Activated CD4-positive, alpha-beta T cell treated with anti-CD3 and anti-CD28 coated beads for 36 hours (primary cell): ENCODE results near the gene TRAF1. TPM values are rescaled to one million over a fixed set of nuclear protein-coding genes. Genes with fewer than 3 reads are reported as not detected.
A peak's percentile ranks its signal among the peaks of the same experiment; 100 is the strongest.

Experiments used
- ATAC-seq: fragments of 200-7000 bp; cut with Tn5 transposase; one replicate; pipeline ENCODE4 v1.10.0; 2021; ENCODE audit warnings: mild to moderate bottlenecking, moderate library complexity
- CTCF ChIA-PET: fragments of 350-600 bp; sonication (Branson Sonifier 250); formaldehyde crosslinking; loops from one replicate; lab custom pipeline; 2021; ENCODE audit warnings: antibody characterized with exemption; lab: Charles Lee
- POLR2A ChIA-PET: fragments of 350-600 bp; sonication (Branson Sonifier 250); formaldehyde crosslinking; loops from one replicate; lab custom pipeline; 2021; ENCODE audit warnings: antibody characterized with exemption, inconsistent platforms; lab: Charles Lee
- DNase-seq: peaks from one replicate; pipeline ENCODE4 v3.0.0-alpha.2; 2020
- H3K27ac Mint-ChIP-seq: one replicate; pipeline ENCODE4 v1.8.0; 2021; ENCODE audit warnings: mixed read lengths
- H3K27me3 Mint-ChIP-seq: one replicate; pipeline ENCODE4 v1.8.0; 2021; ENCODE audit warnings: mixed read lengths
- H3K36me3 Mint-ChIP-seq: one replicate; pipeline ENCODE4 v1.8.0; 2021; ENCODE audit warnings: low read depth, mixed read lengths
- H3K4me1 Mint-ChIP-seq: one replicate; pipeline ENCODE4 v1.8.0; 2021; ENCODE audit warnings: mixed read lengths
- H3K4me3 Mint-ChIP-seq: one replicate; pipeline ENCODE4 v1.8.0; 2021; ENCODE audit warnings: mild to moderate bottlenecking, moderate library complexity, mixed read lengths
- H3K9me3 Mint-ChIP-seq: one replicate; pipeline ENCODE4 v1.8.0; 2021; ENCODE audit warnings: low read depth, mixed read lengths
- intact Hi-C, 2 experiments: fragments of 100-400 bp; cut with DNase I in 1 of 2; cut with micrococcal nuclease in 1 of 2; formaldehyde crosslinking; loops; one replicate each; pipeline versions ENCODE4 v1.14.2 to v1.15.1; 2022 to 2024; cut with DNase I, micrococcal nuclease
- total RNA-seq, 2 experiments: library from RNA; stranded (reverse); gene quantifications; one replicate each; pipeline ENCODE4 v1.2.3, GENCODE V29; 2021

Gene TRAF1
- total RNA-seq, 2 experiments from 2014 or later = 103 to 113 TPM

DNA sequence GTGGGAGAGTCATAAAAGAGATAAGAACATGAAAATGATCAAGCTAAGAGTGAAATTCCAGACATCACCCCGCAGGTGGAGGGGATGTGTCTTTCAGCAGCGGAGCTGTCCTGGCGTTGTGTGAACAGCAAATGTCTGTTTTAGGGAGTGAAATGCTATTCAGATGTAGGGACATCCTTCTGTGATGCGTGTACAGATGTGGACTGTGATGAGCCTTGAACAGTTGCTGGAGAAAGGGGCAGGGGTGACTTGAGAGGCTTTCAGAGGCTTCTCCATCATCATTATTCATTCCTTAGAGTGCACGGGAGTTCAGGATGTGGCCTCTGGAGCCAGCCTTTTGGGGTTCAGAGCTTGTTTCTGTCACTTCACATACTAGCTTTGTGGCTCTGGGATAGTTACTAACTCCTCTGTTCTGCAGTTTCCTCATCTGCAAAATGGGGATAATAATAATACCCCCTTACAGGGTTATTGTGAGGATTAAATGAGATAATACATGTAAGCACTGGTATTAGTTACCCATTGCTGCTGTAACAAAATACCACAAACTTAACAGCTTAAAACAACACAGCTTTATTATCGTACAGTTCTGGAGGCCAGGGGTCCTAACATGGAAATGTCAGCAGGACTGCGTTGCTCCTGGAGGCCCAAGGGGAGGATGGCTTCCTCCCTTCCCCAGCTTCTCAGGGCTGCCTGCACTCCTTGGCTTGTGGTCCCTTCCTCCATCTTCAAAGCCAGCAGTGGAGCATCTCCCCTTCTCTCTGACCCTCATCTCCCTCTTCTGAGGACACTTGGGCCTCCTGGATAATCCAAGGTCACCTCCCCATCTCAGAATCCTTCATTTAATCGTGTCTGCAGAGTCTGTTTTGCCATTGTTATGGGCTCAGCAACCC is 9.4 kb downstream of the TRAF1 start:
- no peaks in the 10 kb centered on the region for H3K9me3 Mint-ChIP-seq

DNA sequence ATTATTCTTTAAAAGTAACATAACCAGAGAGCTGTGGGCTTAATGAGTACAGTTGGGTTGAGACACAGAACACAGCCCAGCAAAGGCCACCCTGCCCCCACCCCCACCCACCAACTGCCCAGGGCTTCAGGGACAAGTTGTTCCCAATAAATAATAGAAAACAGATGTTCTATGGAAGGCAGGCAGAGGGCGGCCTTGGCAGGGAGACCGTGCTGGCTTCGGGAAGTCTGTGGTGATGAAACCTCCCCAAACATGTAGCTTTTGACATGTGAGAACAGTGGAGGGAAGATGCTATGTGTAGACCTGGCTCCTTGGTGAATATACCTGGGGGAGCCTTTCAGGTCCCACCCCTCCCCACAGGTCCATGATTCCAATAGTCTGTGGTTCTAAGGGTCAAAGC is 10.0 kb downstream of the TRAF1 start:
- H3K36me3 Mint-ChIP-seq = peaks cover 94% of the 10 kb centered on the region
- intact Hi-C loops = loop anchor here in 1 of 2 experiments (1.0 kb wide), 1 partner anchor 10 kb away; the partner anchor contains the start of gene TRAF1
- H3K27me3 Mint-ChIP-seq = no peaks in the 10 kb centered on the region

More for the DNA sequence above, 9.4 kb downstream of the TRAF1 start:
- H3K4me1 Mint-ChIP-seq = peaks cover 87% of the 10 kb centered on the region
- POLR2A ChIA-PET = interaction anchor here (0.5 to 1.8 kb wide), 6 partner anchors 7 to 24 kb away, joined by 3 to 9 read pairs (median 4); no protein-coding TSS in a partner anchor
- CTCF ChIA-PET = interaction anchor here (0.6 to 2.0 kb wide), 11 partner anchors 8 to 162 kb away, joined by 3 to 13 read pairs (median 3); no protein-coding TSS in a partner anchor
- peak overlapping the region; percentile 41 for H3K4me3 Mint-ChIP-seq
- peaks cover 94% of the 10 kb centered on the region for H3K36me3 Mint-ChIP-seq
- H3K27ac Mint-ChIP-seq = peak overlapping the region; percentile 67
- DNase-seq (peak; percentile 8), ATAC-seq (no peak)
- H3K27me3 Mint-ChIP-seq = no peaks in the 10 kb centered on the region
- intact Hi-C loops = loop anchor here in 1 of 2 experiments (1.0 kb wide), 1 partner anchor 9 kb away; the partner anchor contains the start of gene TRAF1

DNA sequence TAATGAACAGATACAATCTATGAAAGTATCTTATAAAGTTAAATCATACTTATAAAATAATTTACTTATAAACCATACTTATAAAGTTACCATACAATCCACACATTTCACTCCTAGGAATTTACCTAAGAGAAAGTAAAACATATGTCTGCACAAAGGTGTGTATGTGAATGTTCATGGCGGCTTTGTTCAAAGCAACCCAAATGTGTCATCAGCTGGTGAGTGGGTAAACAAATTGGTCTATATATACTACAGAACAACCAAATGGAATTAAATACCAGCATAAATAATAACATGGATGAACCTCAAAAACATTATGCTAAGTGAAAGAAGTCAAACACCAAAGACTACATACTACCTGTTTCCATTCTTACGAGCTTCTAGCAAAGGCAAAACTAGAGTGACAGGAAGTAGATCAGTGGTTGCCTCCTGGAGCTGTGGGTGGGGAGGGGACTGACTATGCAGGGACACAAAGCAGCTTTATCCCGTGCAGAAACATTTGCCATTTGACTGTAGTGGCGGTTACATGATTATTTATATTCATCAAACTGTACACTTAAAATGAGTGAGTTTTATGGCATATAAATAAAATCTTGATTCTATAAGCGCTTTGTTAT is 10.6 kb downstream of the TRAF1 start:
- H3K9me3 Mint-ChIP-seq = no peaks in the 10 kb centered on the region
- H3K36me3 Mint-ChIP-seq = peaks cover 94% of the 10 kb centered on the region
- ChIA-PET CTCF (interaction anchor here (0.7 to 2.0 kb wide), 9 partner anchors 9 to 355 kb away, joined by 3 to 13 read pairs (median 3); no protein-coding TSS in a partner anchor), POLR2A (interaction anchor here (0.7 to 1.8 kb wide), 7 partner anchors 9 to 69 kb away, joined by 3 to 10 read pairs (median 5); no protein-coding TSS in a partner anchor)
- DNase-seq (peak; percentile 75), ATAC-seq (peak; percentile 77)
- peaks cover 88% of the 10 kb centered on the region for H3K4me1 Mint-ChIP-seq
- H3K27me3 Mint-ChIP-seq = no peaks in the 10 kb centered on the region
- peak overlapping the region; percentile 28 for H3K4me3 Mint-ChIP-seq
- H3K27ac Mint-ChIP-seq = peak overlapping the region; percentile 67
- intact Hi-C loops = loop anchor here in 1 of 2 experiments (1.0 kb wide), 1 partner anchor 10 kb away; the partner anchor contains the start of gene TRAF1

More for the DNA sequence above, 10.0 kb downstream of the TRAF1 start:
- Mint-ChIP-seq H3K4me1 (peaks cover 87% of the 10 kb centered on the region), H3K9me3 (no peaks in the 10 kb centered on the region), H3K27ac (peak overlapping the region; percentile 67), H3K4me3 (peak overlapping the region; percentile 34)
- ChIA-PET POLR2A (interaction anchor here (0.9 to 1.8 kb wide), 5 partner anchors 8 to 70 kb away, joined by 4 to 10 read pairs (median 5); no protein-coding TSS in a partner anchor), CTCF (interaction anchor here (0.6 to 2.0 kb wide), 13 partner anchors 9 to 161 kb away, joined by 3 to 13 read pairs (median 3); no protein-coding TSS in a partner anchor)
- ATAC-seq (no peak), DNase-seq (peak; percentile 8)

DNA sequence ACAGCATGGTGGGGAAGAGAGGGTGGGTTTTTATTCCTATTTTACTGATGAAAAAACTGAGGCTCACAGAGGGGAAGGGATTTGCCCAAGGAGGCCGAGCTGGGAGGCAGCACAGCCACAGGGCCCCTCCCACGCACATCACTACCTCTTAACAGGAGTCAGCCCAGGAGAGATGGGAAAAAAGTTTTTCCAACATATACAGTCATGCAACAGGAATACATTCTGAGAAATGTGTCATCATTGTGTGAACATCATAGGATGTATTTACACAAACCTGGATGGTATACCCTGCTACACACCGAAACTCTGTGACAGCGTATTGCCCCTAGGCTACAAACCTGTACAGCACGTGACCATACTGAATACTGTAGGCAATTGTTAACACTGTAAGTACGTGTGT is 11.6 kb downstream of the TRAF1 start:
- Mint-ChIP-seq H3K9me3 (no peaks in the 10 kb centered on the region), H3K4me3 (no peak overlapping the region), H3K4me1 (peaks cover 89% of the 10 kb centered on the region), H3K27me3 (no peaks in the 10 kb centered on the region), H3K36me3 (peaks cover 94% of the 10 kb centered on the region), H3K27ac (peak overlapping the region; percentile 73)
- POLR2A ChIA-PET = interaction anchor here (1.1 kb wide), 1 partner anchor 12 kb away, joined by 3 read pairs; no protein-coding TSS in a partner anchor
- no peak for DNase-seq
- intact Hi-C loops = no loop called here
- ATAC-seq = no peak
- CTCF ChIA-PET = interaction anchor here (1.0 kb wide), 1 partner anchor 45 kb away, joined by 3 read pairs; no protein-coding TSS in a partner anchor

DNA sequence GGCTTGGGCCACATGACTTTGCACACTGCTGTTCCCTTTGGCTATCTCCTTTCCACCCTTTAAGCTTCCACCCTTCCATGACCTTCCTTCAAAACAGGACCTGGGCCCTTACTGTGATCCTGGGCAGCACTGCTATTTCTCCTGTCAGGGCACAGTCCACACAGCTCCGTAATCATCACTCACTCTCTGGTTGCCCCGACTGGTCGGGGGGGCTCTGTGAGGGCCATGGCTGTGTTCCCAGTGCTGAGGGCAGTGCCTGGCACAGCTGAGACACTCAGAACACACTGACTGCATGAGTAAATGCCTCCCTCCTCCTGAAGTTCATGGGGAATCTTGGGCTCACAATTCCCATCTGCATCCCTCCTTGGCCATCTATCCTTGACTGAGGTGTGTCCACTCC is 12.2 kb downstream of the TRAF1 start:
- POLR2A ChIA-PET = interaction anchor here (1.1 kb wide), 1 partner anchor 13 kb away, joined by 3 read pairs; no protein-coding TSS in a partner anchor
- CTCF ChIA-PET = interaction anchor here (1.0 kb wide), 1 partner anchor 44 kb away, joined by 3 read pairs; no protein-coding TSS in a partner anchor

DNA sequence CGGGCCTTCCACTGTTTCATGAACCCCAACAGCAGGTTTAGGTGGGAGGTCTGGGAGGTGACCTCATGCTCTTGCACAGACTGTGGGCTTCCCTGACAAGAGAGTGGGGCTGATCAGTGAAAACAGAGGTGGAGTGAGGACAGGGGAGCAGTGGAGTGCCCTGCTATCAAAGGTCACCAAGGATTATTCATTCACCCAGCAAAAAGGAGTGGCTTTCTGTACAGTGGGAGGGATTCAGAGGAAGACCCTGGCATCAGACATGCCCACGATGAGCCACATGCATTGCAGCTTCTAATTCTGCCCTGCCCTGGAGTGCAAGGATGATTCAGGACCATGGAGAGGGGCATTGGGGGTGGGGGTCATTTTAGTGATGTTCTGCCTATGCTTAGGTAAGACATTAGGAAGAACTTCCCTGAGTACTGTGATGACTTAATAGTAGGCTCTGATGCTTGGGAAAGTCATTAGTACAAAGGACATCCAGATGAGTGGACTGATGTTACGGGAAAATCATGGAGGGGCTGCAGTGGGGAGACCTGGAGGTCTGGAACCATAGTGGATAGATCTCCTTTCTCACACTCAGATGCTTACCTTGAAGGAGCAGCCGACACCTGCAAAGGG is 12.8 kb downstream of the TRAF1 start:
- intact Hi-C loops = no loop called here
- H3K4me1 Mint-ChIP-seq = peaks cover 89% of the 10 kb centered on the region
- CTCF ChIA-PET = interaction anchor here (1.0 kb wide), 1 partner anchor 9 kb away, joined by 4 read pairs; no protein-coding TSS in a partner anchor
- POLR2A ChIA-PET = interaction anchor here (0.8 kb wide), 1 partner anchor 15 kb away, joined by 5 read pairs; no protein-coding TSS in a partner anchor
- DNase-seq = peak; percentile 65
- peak overlapping the region; percentile 71 for H3K27ac Mint-ChIP-seq
- ATAC-seq = no peak
- H3K27me3 Mint-ChIP-seq = no peaks in the 10 kb centered on the region
- H3K9me3 Mint-ChIP-seq = no peaks in the 10 kb centered on the region
- peaks cover 94% of the 10 kb centered on the region for H3K36me3 Mint-ChIP-seq
- H3K4me3 Mint-ChIP-seq = no peak overlapping the region

More for the DNA sequence above, 12.2 kb downstream of the TRAF1 start:
- DNase-seq = peak; percentile 7
- Mint-ChIP-seq H3K27ac (peak overlapping the region; percentile 73), H3K4me1 (peaks cover 89% of the 10 kb centered on the region), H3K27me3 (no peaks in the 10 kb centered on the region), H3K4me3 (no peak overlapping the region), H3K9me3 (no peaks in the 10 kb centered on the region), H3K36me3 (peaks cover 94% of the 10 kb centered on the region)
- no peak for ATAC-seq
- intact Hi-C loops = no loop called here

DNA sequence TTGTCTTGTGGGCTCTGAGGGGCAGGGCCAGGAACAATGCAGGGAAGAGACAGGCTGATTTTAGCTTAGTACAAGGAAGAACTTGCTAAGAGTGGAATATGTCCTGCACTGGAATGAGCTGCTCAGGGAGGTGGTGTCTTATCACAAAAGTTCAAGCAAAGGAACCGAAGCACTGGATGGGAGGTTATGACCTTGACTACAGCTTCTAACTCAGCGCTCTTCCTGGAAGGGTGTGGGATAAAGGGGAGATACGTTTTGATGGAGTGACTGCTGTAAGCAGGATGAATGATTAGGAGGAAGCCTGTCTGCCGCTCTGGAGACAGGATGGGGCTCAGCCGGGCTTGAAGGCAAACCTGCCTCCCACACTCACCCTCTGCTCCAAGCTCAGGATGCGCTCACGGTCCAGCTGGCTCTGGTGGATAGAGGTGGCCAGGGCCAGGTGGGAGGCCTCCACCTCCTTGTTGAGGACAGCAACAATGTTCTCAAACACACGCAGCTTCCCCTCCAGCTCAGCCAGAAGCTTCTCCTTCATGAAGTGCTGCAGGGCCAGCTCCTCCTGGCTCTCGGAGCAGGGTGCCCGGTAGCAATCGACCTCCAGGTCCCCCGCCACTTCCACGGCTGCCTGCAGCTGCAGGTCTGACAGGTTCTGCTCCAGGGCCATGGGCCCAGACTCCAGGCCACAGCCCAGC is 13.5 kb downstream of the TRAF1 start:
- peaks cover 92% of the 10 kb centered on the region for H3K36me3 Mint-ChIP-seq
- CTCF ChIA-PET = interaction anchor here (1.0 kb wide), 1 partner anchor 9 kb away, joined by 4 read pairs; no protein-coding TSS in a partner anchor
- POLR2A ChIA-PET = interaction anchor here (0.8 kb wide), 1 partner anchor 16 kb away, joined by 5 read pairs; no protein-coding TSS in a partner anchor
- peak overlapping the region; percentile 71 for H3K27ac Mint-ChIP-seq
- intact Hi-C loops = no loop called here
- ATAC-seq (no peak), DNase-seq (no peak)
- peaks cover 88% of the 10 kb centered on the region for H3K4me1 Mint-ChIP-seq
- H3K9me3 Mint-ChIP-seq = no peaks in the 10 kb centered on the region
- H3K4me3 Mint-ChIP-seq = no peak overlapping the region
- no peaks in the 10 kb centered on the region for H3K27me3 Mint-ChIP-seq

DNA sequence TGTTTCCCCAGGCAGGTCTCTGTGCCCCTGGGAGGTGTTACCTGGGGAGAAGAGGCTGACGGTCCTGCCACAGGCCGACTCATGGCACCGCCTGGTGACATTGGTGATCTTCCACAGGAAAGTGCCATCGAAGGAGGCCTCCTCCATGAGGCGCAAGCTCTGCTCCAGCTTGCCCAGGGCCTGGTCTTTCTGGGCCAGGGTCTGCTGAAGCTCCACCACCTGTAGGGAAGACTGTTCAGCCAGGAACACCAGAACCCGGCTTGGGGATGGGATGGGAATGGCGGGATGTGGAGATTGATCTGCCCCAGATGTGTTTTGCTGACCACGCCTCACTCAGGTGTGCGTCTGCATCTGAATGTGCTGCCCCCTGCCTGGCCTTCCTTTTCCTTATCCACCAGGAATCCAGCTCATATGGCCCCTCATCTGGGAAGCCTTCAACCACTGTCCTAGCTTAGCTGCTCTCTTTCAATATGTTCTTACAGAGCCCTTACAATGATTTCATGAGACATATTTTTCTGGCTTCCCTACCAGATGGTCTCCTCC is 15.2 kb downstream of the TRAF1 start:
- ChIA-PET CTCF (interaction anchor here (0.6 to 1.7 kb wide), 5 partner anchors 13 to 265 kb away, joined by 3 to 4 read pairs (median 3); no protein-coding TSS in a partner anchor), POLR2A (interaction anchor here (1.5 kb wide), 1 partner anchor 18 kb away, joined by 3 read pairs; no protein-coding TSS in a partner anchor)
- H3K4me3 Mint-ChIP-seq = no peak overlapping the region
- H3K9me3 Mint-ChIP-seq = no peaks in the 10 kb centered on the region
- intact Hi-C loops = loop anchor here in 1 of 2 experiments (2.0 kb wide), 1 partner anchor 19 kb away; no protein-coding TSS in a partner anchor
- H3K27ac Mint-ChIP-seq = peak overlapping the region; percentile 92
- ATAC-seq (peak; percentile 2), DNase-seq (no peak)
- H3K36me3 Mint-ChIP-seq = peaks cover 91% of the 10 kb centered on the region
- H3K27me3 Mint-ChIP-seq = no peaks in the 10 kb centered on the region
- H3K4me1 Mint-ChIP-seq = peaks cover 86% of the 10 kb centered on the region

DNA sequence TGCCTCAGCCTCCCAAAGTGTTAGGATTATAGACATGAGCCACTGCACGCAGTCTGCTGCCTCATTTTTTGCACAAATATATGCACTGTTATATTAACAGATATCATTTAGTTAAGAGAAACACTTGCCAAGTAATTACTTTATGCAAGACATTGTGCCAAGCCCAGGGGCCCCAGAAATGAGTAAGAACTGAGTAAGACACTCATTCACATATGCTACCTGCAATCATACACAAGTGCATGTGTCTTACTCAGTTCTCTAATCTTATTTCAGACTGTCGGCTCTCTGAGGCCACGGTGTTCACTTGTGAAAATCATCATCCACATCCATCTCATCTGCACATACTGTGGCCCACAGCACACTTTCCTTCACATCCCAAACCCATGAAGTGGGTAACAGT is 16.0 kb downstream of the TRAF1 start:
- Mint-ChIP-seq H3K4me1 (peaks cover 88% of the 10 kb centered on the region), H3K4me3 (peak overlapping the region; percentile 38), H3K36me3 (peaks cover 91% of the 10 kb centered on the region), H3K27ac (peak overlapping the region; percentile 92), H3K27me3 (no peaks in the 10 kb centered on the region), H3K9me3 (no peaks in the 10 kb centered on the region)
- DNase-seq (peak; percentile 68), ATAC-seq (peak; percentile 69)
- intact Hi-C loops = loop anchor here (1.0 to 2.0 kb wide), 3 partner anchors 16 to 19 kb away; partner anchors contain the start of gene TRAF1 (in 2 of the 2)
- POLR2A ChIA-PET = no interaction called here
- CTCF ChIA-PET = interaction anchor here (0.6 to 1.7 kb wide), 3 partner anchors 38 to 265 kb away, joined by 3 to 4 read pairs (median 3); no protein-coding TSS in a partner anchor
